HL-60/S4 treated with phorbol 12-myristate 13-acetate at 8.2 ng/mL for 4 days and 3 days (cell line): ENCODE results near the gene CPAMD8.

Source experiments
- in situ Hi-C: fragments of 300-500 bp; cut with MboI; formaldehyde crosslinking; loops from 2 replicates; pipeline ENCODE4 v1.15.0; 2022; ENCODE audit warnings: low sequenced_read_pairs

Gene CPAMD8

DNA sequence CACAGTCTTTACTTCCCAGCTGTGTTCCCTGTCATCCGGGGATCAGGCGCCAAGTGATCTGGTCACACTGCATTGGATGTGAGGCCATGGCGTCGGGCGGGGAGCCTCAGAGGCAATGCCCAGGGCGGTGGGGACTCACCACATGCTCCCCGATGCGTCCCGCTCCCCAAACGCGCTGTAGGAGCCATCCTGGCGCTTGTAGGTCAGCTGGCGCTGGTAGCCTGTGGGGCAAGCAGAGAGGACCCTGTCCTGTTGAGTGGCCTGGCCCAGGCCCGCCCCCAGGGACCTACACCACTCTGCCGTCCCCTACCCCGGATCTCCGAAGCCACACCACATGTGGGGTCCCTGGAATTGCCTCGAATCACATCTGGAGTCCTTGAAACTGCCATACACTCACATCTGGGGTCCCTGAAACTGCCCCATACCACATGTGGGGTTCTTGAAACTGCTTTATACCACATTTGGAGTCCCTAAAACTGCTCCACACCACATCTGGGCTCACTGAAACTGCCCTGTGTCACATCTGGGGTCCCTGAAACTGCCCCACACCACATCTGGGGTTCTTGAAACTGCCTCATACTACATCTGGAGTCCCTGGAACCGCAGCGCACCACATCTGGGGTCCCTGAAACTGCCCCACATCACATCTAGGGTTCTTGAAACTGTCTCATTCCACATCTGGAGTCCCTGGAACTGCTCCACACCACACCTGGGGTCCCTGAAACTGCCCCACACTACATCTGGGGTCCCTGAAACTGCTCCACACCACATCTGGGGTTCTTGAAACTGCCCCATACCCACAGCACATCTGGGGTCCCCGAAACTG, 104.6 kb downstream of the CPAMD8 start:
- in situ Hi-C loops = no loop called here

DNA sequence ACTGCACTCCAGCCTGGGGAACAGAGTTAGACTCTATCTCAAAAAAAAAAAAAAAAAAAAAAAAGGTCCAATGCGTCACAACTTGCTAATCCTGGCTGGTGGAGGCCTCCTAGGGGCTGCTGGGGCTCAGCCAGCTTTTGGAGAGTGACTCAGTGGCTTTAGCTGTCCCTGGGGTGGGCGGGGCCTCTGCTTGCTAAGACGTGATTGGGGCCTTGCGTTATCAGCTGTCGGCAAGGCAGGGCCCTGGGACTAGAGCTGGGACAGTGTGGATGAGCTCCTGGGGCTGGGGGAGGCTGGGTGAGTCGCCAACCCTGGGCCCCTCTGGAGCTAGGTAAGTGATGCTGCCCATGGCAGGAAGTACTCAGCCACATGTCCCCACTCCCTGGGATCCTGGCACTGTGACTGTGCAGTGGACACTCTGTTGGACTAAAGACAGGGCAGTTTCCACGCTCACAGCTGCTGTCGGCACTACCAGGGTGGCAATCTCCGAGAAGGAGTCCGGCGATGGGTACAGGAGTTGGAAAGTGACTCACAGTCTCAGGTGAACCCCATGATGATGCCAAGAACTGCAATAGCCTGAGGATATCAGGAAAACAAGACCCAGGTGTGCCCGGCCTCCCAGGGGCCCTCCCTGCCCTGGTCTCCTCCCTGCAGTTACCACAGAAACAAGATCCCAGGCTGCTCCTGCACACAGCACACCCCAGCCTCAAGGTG, 105.6 kb downstream of the CPAMD8 start:
- in situ Hi-C loops = no loop called here

- in situ Hi-C loops = no loop called here
Observed at GRCh38 chr19:16919496-16919895, 107.1 kb downstream of the CPAMD8 start.

GRCh38 chr19:16917401-16917800, 109.2 kb downstream of the CPAMD8 start:
- in situ Hi-C loops = no loop called here

- in situ Hi-C loops = no loop called here
Observed at GRCh38 chr19:16915734-16916133, 110.9 kb downstream of the CPAMD8 start.

DNA sequence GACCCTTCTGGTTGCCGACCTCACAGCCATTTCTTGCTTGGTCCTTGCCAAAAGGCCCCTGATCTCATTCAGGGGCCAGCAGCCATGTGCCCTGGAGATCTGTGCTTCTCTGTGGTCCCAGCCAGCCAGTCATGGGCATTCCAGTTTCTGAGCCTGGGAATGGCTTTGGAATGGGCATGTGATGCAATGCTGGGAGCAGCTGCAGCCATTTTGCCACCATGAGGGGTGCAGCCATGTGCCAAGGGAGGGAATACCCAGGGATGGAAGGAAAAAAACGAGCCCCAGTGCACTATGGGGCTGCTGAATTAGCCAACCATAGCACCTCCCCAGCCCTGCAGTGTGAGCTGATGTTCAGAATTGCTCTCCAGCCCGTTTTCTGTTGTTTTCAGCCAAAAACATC, 111.5 kb downstream of the CPAMD8 start:
- in situ Hi-C loops = no loop called here

- in situ Hi-C loops = no loop called here
Observed at GRCh38 chr19:16914421-16914820, 112.2 kb downstream of the CPAMD8 start.

DNA sequence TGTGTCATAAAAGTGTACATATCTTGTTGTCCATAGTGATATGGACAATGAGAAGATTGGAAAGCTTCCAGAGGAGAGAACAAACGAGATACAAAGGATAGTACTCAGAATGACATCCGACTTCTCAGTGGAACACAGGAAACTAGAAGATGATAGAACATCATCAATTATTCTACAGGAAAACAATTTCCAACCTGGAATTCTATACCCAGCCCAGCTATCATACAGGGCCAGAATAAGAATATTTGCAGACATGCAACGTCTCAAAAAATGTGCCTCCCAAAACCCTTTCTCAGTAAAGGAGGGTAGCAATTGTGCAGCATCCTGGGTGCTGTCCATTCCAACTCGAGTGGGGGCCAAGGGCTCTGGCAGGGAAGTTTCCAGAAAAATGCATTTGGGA, 113.8 kb downstream of the CPAMD8 start:
- in situ Hi-C loops = no loop called here

DNA sequence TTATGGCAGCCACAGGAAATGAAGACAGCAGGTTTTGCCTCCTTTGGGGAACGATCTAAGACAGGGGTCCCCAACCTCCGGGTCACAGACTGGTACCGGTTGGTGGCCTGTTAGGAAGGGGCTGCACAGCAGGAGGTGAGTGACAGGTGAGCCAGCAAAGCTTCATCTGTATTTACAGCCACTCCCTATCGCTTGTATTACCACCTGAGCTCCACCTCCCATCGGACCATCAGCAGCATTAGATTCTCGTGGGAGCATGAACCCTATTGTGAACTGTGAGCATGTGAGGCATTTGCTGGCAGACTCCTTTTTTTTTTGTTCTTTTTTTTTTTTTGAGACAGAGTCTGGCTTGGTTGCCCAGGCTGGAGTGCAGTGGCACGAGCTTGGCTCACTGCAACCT, 115.6 kb downstream of the CPAMD8 start:
- in situ Hi-C loops = no loop called here

DNA sequence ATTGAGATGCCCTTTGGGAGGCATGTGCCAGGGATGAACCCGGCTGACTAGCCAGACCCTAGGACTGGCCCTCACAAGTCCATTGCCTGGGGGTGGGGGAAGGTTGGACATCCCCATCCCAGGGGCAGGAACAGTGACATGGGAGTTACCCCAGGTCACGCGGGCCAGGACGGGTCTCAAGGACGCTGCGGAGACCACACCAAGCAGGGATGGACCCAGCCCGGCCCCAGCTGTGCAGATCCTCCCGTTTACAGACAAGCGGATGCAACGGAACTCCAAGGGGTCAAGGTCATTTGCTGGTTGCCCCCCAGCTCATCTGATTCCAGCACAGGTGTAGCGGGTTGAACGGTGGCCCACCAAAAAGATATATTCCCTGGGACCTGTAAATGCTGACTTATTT, 117.9 kb downstream of the CPAMD8 start:
- in situ Hi-C loops = no loop called here

GRCh38 chr19:16904599-16904998, 122.0 kb downstream of the CPAMD8 start:
- in situ Hi-C loops = no loop called here

DNA sequence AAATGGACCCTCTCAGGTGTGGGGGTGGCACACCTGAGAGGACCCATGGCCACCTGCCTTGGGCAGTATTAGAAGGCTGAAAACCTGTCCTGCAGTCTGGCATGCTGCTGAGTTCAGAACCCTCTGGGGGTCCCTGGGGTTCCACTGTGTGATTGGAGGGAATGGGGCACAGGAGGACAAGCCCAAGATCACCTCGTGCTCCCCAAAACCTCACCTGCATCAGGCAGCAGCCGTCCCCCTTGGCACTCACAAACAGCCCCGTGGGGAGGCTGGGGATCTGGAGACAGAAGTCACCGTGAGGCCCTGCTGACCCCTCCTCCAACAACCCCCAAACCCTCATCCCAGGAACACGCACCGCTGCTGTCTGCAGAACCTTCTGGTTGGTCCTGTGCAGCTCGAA, 123.3 kb downstream of the CPAMD8 start:
- in situ Hi-C loops = no loop called here

- in situ Hi-C loops = no loop called here
Observed at GRCh38 chr19:16902545-16902944, 124.1 kb downstream of the CPAMD8 start.

GRCh38 chr19:16901491-16902175, 125.0 kb downstream of the CPAMD8 start:
- in situ Hi-C loops = no loop called here

GRCh38 chr19:16899566-16900075, 127.0 kb downstream of the CPAMD8 start:
- in situ Hi-C loops = no loop called here

DNA sequence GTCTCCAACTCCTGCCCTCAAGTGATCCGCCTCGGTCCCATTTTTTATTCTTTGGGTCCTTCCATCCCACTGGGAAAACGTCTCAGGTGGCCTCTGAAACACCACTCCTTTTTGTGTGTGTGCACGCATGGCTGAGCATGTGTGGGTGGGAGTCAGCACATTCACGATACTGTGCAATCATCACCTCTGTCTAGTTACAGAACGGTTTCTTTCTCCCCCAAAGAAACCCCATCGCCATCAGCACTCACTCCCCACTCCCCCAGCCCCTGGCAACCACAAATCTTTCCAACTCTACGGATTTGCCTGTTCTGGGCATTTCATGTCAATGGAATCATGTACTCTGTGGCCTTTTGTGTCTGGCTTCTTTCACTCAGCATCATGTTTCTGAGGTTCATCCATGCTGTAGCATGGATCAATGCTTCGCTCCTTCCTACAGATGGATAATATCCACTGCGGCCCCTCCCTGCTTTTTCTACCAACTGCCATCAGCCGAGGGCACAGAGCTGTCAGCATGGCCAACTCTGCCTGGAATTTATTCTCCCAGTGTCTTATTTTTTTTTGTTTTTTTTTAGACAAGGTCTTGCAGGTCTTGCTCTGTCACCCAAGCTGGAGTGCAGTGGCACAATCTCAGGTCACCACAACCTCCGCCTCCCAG, 128.1 kb downstream of the CPAMD8 start:
- in situ Hi-C loops = no loop called here

DNA sequence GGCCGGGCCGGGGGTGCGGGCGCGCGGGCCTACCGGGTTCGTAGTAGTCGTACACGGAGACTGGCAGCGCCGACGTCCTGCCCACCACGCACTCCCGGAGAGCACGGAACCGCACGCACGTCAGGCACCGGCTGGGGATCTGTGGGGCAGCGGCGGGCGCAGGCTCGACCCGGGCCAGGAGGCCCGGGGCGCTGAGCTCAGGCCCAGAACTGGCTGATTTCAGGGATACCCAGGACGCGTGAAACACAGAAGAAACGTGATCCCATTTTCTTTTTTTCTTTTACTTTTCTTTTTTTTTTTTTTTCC, 128.8 kb downstream of the CPAMD8 start:
- in situ Hi-C loops = no loop called here

DNA sequence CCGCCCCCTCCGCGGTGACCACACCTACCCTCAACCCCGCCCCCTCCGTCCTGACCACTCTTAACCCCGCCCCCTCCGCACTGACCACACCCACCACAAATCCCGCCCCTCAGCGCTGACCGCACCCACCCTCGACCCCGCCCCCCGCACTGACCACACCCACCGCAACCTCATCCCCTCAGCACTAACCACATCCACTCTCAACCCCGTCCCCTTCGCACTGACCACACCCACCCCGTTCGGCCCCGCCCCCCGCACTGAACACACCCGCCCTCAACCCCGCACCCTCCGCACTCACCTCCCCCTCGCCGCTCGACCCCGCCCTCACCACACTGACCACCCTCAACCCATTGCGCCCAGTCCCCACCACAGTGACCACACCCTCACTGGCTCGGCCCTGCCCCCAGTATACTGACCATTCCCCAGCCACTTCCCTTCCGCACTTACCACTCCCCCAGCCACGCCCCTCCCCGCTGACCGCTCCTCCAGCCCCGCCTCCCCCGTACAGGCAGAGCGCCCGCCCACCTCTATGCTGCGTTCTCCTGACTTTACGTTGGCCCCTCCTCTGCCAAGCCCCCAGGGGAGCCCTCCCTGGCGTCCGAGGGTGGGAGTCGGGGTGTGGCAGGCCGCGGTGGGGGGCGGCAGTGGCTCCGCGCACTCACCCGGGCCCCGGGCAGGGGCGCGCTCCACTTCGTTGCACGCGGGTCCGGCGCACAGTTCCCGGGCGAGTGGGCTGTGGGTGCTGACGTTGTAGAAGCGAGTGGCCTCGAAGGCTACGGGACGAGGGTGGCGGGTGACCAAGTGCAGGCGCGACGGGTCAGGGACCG, 129.4 kb downstream of the CPAMD8 start:
- in situ Hi-C loops = no loop called here

DNA sequence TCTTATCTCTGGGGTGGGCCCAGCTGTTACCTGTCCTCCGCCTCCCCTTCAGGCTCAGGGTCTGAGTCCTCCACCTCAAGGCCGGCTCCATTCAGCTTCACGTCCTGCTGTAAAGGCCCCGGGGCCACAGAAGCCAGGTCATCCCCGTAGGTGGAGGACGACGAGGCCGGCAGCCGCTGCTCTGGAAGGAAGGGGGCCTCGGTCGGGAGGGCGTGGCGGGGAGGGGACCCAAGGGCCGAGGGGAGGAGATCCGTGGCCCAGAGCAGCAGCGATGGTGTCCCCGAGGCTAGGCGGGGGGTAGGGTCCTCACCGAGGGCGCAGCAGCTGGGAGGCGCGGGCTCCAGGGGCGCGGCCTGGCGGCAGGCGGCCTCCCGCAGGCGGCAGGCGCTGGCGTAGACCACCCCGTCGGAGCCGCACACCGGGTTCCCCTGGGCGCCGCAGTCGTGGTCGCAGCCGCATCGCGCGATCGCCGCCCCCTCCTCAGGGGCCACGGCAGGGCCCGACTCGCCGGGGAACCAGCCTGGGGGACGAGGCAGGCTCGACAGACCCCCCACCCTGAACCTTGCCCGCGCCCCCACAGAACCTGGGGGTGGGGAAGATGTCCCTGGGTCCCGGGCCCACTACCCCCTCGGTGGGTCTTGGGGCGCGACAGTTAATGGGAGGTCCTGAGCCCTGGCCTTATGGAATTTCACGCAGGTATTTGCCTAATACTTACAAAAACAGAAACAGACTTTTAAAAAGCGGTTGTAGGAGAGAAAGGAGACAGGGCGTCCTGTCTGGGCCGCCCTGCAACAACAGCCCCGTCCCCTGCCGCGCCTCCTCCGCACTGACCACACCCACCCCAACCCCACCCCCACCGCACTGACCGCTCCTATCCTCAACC, 130.2 kb downstream of the CPAMD8 start:
- in situ Hi-C loops = no loop called here
